CD14-positive monocyte (primary cell): ENCODE measurements around the gene SYTL5. TPM values are rescaled to one million over a fixed set of nuclear protein-coding genes. Genes with fewer than 3 reads are reported as not detected.

Experiments used
- DNase-seq, 3 donors: peaks; one replicate each; pipeline ENCODE4 v3.0.0-alpha.2; 2011 to 2022
- H2AFZ ChIP-seq: 2 replicates; pipeline ENCODE4 v1.6.0; 2012; ENCODE audit warnings: mild to moderate bottlenecking, low read depth, low read length, inconsistent platforms; ENCODE audit not compliant: insufficient read depth, poor library complexity, severe bottlenecking
- H3K27ac ChIP-seq, 2 donors: 1 replicate in 1 of 2; 2 replicates in 1 of 2; pipeline ENCODE4 v1.5.1; 2012 to 2013; ENCODE audit warnings: low read length in 2 of 2, control low read depth in 1 of 2, inconsistent platforms in 1 of 2, low read depth in 1 of 2, mild to moderate bottlenecking in 1 of 2
- H3K27me3 ChIP-seq, 2 donors: one replicate each; pipeline versions ENCODE4 v1.6.0 to v1.6.1; 2011 to 2013; ENCODE audit warnings: low read length in 2 of 2; ENCODE audit not compliant: control insufficient read depth in 2 of 2, insufficient read depth in 2 of 2
- H3K36me3 ChIP-seq, 2 donors: replicated peaks in 1 of 2; 1 replicate in 1 of 2; 2 replicates in 1 of 2; pipeline versions ENCODE4 v1.5.1 to v1.6.1; 2012 to 2013; ENCODE audit warnings: low read length in 2 of 2, control low read depth in 1 of 2, inconsistent platforms in 1 of 2, mild to moderate bottlenecking in 1 of 2; ENCODE audit not compliant: insufficient read depth in 2 of 2, control insufficient read depth in 1 of 2
- H3K4me1 ChIP-seq, 2 donors: 1 replicate in 1 of 2; 2 replicates in 1 of 2; pipeline versions ENCODE4 v1.5.1 to v1.6.1; 2012 to 2013; ENCODE audit warnings: low read length in 2 of 2, control low read depth in 1 of 2, inconsistent platforms in 1 of 2, mild to moderate bottlenecking in 1 of 2, moderate library complexity in 1 of 2; ENCODE audit not compliant: insufficient read depth in 2 of 2, control insufficient read depth in 1 of 2
- H3K4me2 ChIP-seq: replicated peaks from 2 replicates; pipeline ENCODE3; 2012; ENCODE audit warnings: low read length, moderate library complexity, mild to moderate bottlenecking; ENCODE audit not compliant: poor library complexity, severe bottlenecking; ENCODE audit errors: extremely low read depth
- H3K4me3 ChIP-seq, 3 experiments: fragments of 200-600 bp in 1 of 3; sonication (generic) in 1 of 3; replicated peaks in 1 of 3; 1 replicate in 2 of 3; 2 replicates in 1 of 3; pipeline ENCODE4 v1.5.1; 2011 to 2013; ENCODE audit warnings: low read length in 3 of 3, mild to moderate bottlenecking in 3 of 3, control low read depth in 2 of 3, low read depth in 2 of 3, inconsistent platforms in 1 of 3, moderate library complexity in 1 of 3
- H3K79me2 ChIP-seq: 2 replicates; pipeline ENCODE4 v1.6.0; 2012; ENCODE audit warnings: mild to moderate bottlenecking, control low read depth, inconsistent platforms, low read length, moderate library complexity; ENCODE audit not compliant: insufficient read depth
- H3K9ac ChIP-seq: 2 replicates; pipeline ENCODE4 v1.6.0; 2017; ENCODE audit warnings: low read length, mild to moderate bottlenecking; ENCODE audit not compliant: insufficient read depth, poor library complexity, severe bottlenecking
- H3K9me3 ChIP-seq, 2 donors: replicated peaks in 1 of 2; 1 replicate in 1 of 2; 2 replicates in 1 of 2; pipeline versions ENCODE4 v1.5.1 to v1.6.1; 2012 to 2013; ENCODE audit warnings: low read length in 2 of 2, control low read depth in 1 of 2; ENCODE audit not compliant: control insufficient read depth in 1 of 2, insufficient read depth in 1 of 2
- H4K20me1 ChIP-seq: 2 replicates; pipeline ENCODE4 v1.6.0; 2012; ENCODE audit warnings: mild to moderate bottlenecking, low read length, control low read depth, moderate library complexity; ENCODE audit not compliant: insufficient read depth
- H3K27ac Mint-ChIP-seq, 7 donors: one replicate each; pipeline ENCODE4 v1.8.0; 2020; ENCODE audit warnings: mild to moderate bottlenecking in 7 of 7, mixed read lengths in 7 of 7, moderate library complexity in 6 of 7, inconsistent platforms in 2 of 7
- H3K27me3 Mint-ChIP-seq, 3 donors: one replicate each; pipeline ENCODE4 v1.8.0; 2021 to 2022; ENCODE audit warnings: low read depth in 3 of 3, mild to moderate bottlenecking in 3 of 3, mixed read lengths in 3 of 3, moderate library complexity in 3 of 3, inconsistent platforms in 1 of 3
- H3K36me3 Mint-ChIP-seq, 2 donors: one replicate each; pipeline ENCODE4 v1.8.0; 2020; ENCODE audit warnings: mixed read lengths in 2 of 2, inconsistent platforms in 1 of 2, mild to moderate bottlenecking in 1 of 2
- H3K4me1 Mint-ChIP-seq: one replicate; pipeline ENCODE4 v1.8.0; 2020; ENCODE audit warnings: mild to moderate bottlenecking, mixed read lengths
- H3K4me3 Mint-ChIP-seq, 2 donors: one replicate each; pipeline ENCODE4 v1.8.0; 2020; ENCODE audit warnings: mild to moderate bottlenecking in 2 of 2, mixed read lengths in 2 of 2, moderate library complexity in 1 of 2
- H3K9me3 Mint-ChIP-seq, 7 donors: one replicate each; pipeline ENCODE4 v1.8.0; 2020 to 2022; ENCODE audit warnings: mixed read lengths in 7 of 7, mild to moderate bottlenecking in 6 of 7, moderate library complexity in 6 of 7, inconsistent platforms in 2 of 7
- CTCF ChIP-seq: fragments of 200-600 bp; IDR thresholded peaks from one replicate; pipeline ENCODE4 v1.8.0; 2022; ENCODE audit warnings: antibody characterized with exemption, mild to moderate bottlenecking
- WGBS: methylation state at CpG from one replicate; pipeline ENCODE4 v1.1.5; 2013; ENCODE audit warnings: missing lambda C conversion rate; ENCODE audit not compliant: insufficient coverage; 5-methylcytosine and 5-hydroxymethylcytosine counted together
- intact Hi-C, 2 donors: fragments of 100-400 bp; cut with micrococcal nuclease; formaldehyde crosslinking; loops; one replicate each; pipeline versions ENCODE4 v1.15.0 to v1.15.1; 2023
- polyA plus RNA-seq, 3 donors: library from polyadenylated mRNA; depleted of rRNA in 1 of 3; unstranded in 2 of 3; stranded (reverse) in 1 of 3; fragments of 300-500 nt in 2 of 3; fragments of >200 nt in 1 of 3; fragmentation: Illumina TruSeq in 2 of 3; gene quantifications; 1 replicate in 2 of 3; 2 replicates in 1 of 3; pipeline ENCODE4 v1.2.3, GENCODE V29; 2012 to 2021

Gene SYTL5
- polyA plus RNA-seq, 3 donors: not detected

DNA sequence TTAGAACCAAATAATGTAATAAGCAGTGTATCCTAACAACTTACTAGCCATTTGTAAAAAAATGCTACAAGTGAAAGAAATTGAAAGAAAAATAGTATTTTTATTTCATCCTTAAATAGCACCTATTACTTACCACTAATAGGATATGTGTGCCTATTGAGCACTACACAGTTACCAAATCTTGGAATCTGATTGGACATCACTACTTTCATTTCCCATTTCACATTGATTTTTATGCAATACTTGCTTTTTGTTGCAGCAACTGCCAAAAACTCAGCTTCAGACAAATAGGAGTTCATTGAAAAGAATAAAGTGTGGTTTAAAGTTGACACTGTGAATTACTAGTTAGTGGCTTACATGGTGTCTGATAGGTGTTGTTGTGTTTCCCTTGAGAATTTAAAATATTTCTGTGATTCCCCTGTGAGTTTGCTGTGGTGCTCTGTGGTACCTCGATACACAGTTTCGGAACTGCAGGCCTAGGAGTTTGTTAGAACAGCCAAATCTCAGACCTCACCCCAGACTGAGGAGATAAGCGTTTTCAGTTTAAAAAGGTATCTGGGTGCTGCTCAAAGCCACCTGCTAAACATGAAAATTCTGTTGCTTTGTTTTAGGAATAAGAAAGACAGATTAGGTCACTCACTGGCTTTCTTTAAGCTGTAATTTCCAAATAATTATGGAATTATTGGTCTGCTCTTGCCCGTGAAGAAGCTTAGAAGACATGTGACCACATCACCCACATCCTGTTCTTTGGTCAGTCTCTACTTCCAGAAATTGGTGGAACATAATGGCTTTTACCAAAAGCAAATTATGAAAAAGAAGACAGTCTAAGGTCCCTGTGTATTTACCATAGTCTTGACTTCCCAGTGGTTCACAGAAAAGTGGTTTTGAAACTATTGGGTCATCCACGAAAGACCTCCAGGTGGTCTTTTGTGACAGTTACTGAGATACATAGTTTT is 97.8 kb downstream of the SYTL5 start:
- Histone ChIP-seq H3K4me2 (no peak overlapping the region), H2AFZ (no peak overlapping the region), H4K20me1 (no peaks in the 10 kb centered on the region), H3K79me2 (no peaks in the 10 kb centered on the region), H3K4me3 (no peak overlapping the region), H3K9ac (no peak overlapping the region), H3K4me1 (peaks cover 0 to 10% of the 10 kb centered on the region in 2 donors), H3K27me3 (no peaks in the 10 kb centered on the region), H3K9me3 (peaks cover 0 to 9% of the 10 kb centered on the region in 2 donors), H3K36me3 (no peaks in the 10 kb centered on the region), H3K27ac (no peak overlapping the region)
- Mint-ChIP-seq H3K4me1 (peaks cover 13% of the 10 kb centered on the region), H3K9me3 (peaks cover 0 to 11% (median 3%) of the 10 kb centered on the region in 7 donors), H3K4me3 (no peak overlapping the region), H3K36me3 (no peaks in the 10 kb centered on the region), H3K27me3 (peaks cover 0 to 2% (median 0%) of the 10 kb centered on the region in 3 donors), H3K27ac (no peak overlapping the region)
- intact Hi-C loops: no loop called here
- WGBS: no CpG with 5 or more reads among the region's 5 CpGs
- DNase-seq: no peak
- TF ChIP-seq CTCF: no peak

GRCh38 chrX:38105216-38105725 is 98.9 kb downstream of the SYTL5 start:
- peaks cover 0 to 2% (median 0%) of the 10 kb centered on the region in 3 donors for H3K27me3 Mint-ChIP-seq
- Histone ChIP-seq H3K9me3 (no peaks in the 10 kb centered on the region), H3K4me3 (no peak overlapping the region), H3K27me3 (no peaks in the 10 kb centered on the region), H2AFZ (no peak overlapping the region), H3K27ac (no peak overlapping the region), H3K4me1 (peaks cover 0 to 10% of the 10 kb centered on the region in 2 donors), H3K36me3 (no peaks in the 10 kb centered on the region), H3K79me2 (no peaks in the 10 kb centered on the region), H4K20me1 (no peaks in the 10 kb centered on the region), H3K4me2 (no peak overlapping the region), H3K9ac (no peak overlapping the region)
- H3K36me3 Mint-ChIP-seq: no peaks in the 10 kb centered on the region
- no peak overlapping the region for H3K27ac Mint-ChIP-seq
- intact Hi-C loops: no loop called here
- H3K4me3 Mint-ChIP-seq: no peak overlapping the region
- no peak for DNase-seq
- 93% methylated on average over 2 of the region's 6 CpGs for WGBS
- H3K9me3 Mint-ChIP-seq: peaks cover 0 to 4% (median 2%) of the 10 kb centered on the region in 7 donors
- peaks cover 17% of the 10 kb centered on the region for H3K4me1 Mint-ChIP-seq
- TF ChIP-seq CTCF: no peak
